ENCODE results near the gene SRRM3.

GRCh38 chr7:76222839-76223238 lies 21.1 kb downstream of the SRRM3 start:
- no peak for TF ChIP-seq CTCF (IDR thresholded peaks at IDR 0.05)
- no peak for TF ChIP-seq HEYL (CRISPR knock-in tag; IDR thresholded peaks at IDR 0.05)
